Skeletal muscle satellite cell (primary cell): ENCODE data around the gene GPR183.

Experiments
- H3K27me3 ChIP-seq: 2 replicates; pipeline ENCODE4 v1.7.0; 2013; ENCODE audit warnings: low read length; ENCODE audit not compliant: control insufficient read depth, insufficient read depth
- H3K36me3 ChIP-seq: 2 replicates; pipeline ENCODE4 v1.7.0; 2013; ENCODE audit warnings: mild to moderate bottlenecking, control low read depth, low read length; ENCODE audit not compliant: insufficient read depth
- H3K4me1 ChIP-seq: 2 replicates; pipeline ENCODE4 v1.7.0; 2013; ENCODE audit warnings: low read length; ENCODE audit not compliant: control insufficient read depth, insufficient read depth
- H3K4me2 ChIP-seq: 2 replicates; pipeline ENCODE4 v1.7.0; 2013; ENCODE audit warnings: mild to moderate bottlenecking, low read length
- H3K4me3 ChIP-seq: 2 replicates; pipeline ENCODE4 v1.7.0; 2013; ENCODE audit warnings: low read length
- H3K9ac ChIP-seq: 2 replicates; pipeline ENCODE4 v1.7.0; 2013; ENCODE audit warnings: mild to moderate bottlenecking, low read depth, low read length, moderate library complexity
- H3K9me3 ChIP-seq: replicated peaks from 2 replicates; pipeline ENCODE4 v1.7.0; 2013; ENCODE audit warnings: mild to moderate bottlenecking, control low read depth, low read length

The GPR183 gene

GRCh38 chr13:99347335-99347878, 40.2 kb upstream of the GPR183 start:
- Histone ChIP-seq H3K9ac (no peak overlapping the region), H3K9me3 (no peaks in the 10 kb centered on the region), H3K36me3 (peaks cover 12% of the 10 kb centered on the region), H3K4me3 (no peak overlapping the region), H3K4me1 (peaks cover 2% of the 10 kb centered on the region), H3K4me2 (no peak overlapping the region), H3K27me3 (no peaks in the 10 kb centered on the region)

DNA sequence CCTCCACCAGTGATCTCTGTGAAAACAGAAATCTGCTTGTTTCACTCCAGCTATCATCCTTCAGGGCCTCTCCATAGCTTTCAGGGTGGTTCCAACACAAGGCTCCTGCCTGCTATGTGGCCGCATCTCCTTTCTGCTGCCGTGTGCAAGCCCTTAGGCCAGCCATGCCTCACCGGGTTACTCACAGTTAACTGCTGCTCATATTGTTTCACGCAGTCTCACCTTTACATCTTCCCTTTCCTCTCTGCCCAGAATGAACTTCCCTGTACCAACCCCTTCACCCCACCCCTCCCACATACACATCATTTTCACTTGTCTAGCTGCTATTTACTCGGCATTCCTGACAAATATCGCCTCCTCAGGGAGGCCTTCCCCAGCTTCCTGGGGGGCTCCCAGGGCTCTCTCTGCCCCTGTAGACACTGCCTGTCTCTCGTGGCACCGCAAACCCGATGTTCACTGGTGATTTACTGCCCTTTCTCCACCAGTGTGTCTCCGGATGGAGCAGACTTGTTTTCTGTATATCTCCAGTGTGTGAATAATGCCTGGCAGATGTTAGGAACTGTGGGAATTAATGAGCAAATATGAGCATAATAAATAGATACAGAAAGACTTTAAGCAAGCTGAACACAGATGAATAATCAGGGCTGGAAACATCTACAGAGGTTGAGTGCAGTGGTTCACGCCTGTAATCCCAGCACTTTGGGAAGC, 39.3 kb upstream of the GPR183 start:
- Histone ChIP-seq H3K4me3 (no peak overlapping the region), H3K27me3 (no peaks in the 10 kb centered on the region), H3K36me3 (peaks cover 17% of the 10 kb centered on the region), H3K4me2 (no peak overlapping the region), H3K9ac (no peak overlapping the region), H3K9me3 (no peaks in the 10 kb centered on the region), H3K4me1 (peaks cover 2% of the 10 kb centered on the region)

DNA sequence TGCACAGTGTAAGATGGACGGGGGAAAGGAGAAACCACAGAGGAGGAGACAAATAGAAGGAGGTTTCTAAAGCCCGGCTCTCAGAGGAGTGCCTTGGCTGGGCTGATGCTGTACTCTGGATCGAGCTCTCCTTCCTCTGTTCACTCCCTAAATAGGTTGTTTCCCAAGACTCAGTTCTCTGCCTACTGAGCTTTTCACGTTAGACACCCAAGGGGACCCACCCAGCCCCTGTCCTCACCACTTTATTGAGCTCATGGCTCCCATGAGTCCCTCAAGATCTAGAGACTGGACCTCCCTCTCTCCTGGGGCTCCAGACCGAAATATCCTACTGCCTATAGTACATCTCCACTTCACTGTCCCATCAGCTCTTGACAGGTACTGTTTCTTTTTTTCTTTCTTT, 38.1 kb upstream of the GPR183 start:
- Histone ChIP-seq H3K4me2 (no peak overlapping the region), H3K4me3 (no peak overlapping the region), H3K27me3 (no peaks in the 10 kb centered on the region), H3K9me3 (no peaks in the 10 kb centered on the region), H3K36me3 (peaks cover 28% of the 10 kb centered on the region), H3K9ac (no peak overlapping the region), H3K4me1 (peaks cover 4% of the 10 kb centered on the region)

DNA sequence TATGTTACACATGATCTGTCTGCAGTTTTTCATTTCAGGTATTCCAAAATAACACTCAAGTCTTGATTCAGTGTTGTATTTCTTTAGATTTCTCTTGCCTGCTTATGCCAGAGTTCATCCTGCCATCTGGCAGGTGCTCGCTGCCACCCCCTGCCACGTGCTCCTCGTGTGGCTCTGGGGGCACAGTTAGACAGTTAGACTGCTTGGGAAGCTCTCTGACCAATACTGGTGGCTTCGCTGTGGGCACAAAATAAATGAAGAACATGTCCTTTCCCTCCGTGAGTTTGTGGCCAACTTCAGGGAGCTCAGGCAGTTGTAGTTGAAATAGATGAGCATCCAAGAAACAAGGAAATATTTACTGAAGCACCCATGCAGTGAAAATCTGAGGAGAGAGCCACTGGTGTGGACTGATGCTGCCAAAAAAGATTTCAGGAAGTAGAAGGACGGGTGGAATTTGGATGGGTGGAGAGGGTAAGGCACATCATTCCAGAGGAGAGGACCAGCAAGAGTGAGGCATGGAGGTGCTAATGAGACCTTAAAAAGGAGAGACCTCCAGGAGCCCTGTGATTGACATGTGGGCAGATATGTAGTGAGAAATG, 37.5 kb upstream of the GPR183 start:
- Histone ChIP-seq H3K4me2 (no peak overlapping the region), H3K9me3 (no peaks in the 10 kb centered on the region), H3K9ac (no peak overlapping the region), H3K4me3 (no peak overlapping the region), H3K4me1 (peaks cover 9% of the 10 kb centered on the region), H3K36me3 (peaks cover 30% of the 10 kb centered on the region), H3K27me3 (no peaks in the 10 kb centered on the region)

DNA sequence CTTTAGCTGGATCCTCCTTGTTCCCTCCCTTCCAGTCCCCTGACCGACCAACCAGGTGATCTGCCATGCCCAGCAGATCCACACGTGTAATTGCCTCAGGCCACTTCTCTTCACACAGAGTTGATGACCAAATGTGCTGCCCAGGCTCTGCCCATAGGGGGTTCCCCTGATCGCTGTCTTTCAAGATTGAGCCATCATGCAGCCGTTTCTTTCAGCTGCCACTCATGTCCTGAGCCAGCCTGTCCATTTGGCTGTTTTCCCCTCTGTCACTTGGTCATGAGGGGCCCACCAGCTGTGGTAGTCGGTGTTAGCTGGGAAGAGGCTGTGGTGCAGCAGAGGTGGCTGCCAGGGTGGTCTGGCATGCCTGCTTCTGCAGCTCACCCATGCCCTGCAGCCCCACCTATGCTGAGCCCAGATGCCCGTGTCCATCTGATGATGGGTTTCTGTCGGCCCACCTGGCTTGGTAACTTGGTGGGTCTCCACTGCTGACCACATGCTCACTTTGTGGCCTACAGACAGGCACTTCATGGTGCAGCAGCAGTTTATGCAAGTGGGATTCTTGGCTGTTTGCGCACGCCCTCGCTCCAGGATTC, 35.6 kb upstream of the GPR183 start:
- Histone ChIP-seq H3K36me3 (peaks cover 30% of the 10 kb centered on the region), H3K4me2 (no peak overlapping the region), H3K27me3 (no peaks in the 10 kb centered on the region), H3K4me1 (peaks cover 10% of the 10 kb centered on the region), H3K9ac (no peak overlapping the region), H3K4me3 (no peak overlapping the region), H3K9me3 (no peaks in the 10 kb centered on the region)

DNA sequence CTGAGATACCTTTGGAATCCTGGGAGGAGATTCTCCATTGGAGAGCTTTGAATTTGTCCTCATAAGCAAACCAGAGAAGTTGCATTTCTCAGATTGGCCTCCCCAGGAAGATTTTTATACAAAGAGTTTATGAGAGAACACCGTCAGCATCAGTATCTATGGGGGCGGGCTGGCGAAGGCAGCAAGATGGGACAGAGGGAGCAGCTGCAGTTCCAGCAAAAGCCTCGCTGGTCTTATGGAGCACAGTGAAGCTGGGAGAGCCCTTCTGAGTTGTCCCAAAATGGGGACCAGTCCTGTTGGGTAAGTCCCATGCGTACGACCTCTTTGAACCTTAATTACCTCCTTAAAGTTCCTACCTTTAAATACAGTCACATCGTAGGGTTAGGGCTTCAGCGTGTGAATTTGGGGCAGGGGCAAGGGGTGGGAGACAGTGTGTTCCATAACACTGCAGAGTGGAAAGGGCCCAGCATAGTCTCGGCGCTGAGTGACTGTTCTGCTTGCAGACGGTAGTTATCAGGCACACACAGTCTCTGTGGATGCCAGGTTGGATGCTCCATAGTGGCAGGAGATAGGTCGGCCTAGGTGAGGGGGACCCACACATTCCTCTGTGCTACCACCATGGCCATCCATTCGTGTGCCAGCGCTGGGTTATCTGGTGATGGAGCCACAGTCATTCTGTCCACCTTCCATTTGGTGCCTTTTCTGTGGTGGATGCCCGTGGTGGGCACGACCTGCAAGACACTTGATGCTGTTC, 34.9 kb upstream of the GPR183 start:
- no peaks in the 10 kb centered on the region for H3K9me3 ChIP-seq
- no peaks in the 10 kb centered on the region for H3K27me3 ChIP-seq
- H3K4me1 ChIP-seq: peaks cover 8% of the 10 kb centered on the region
- no peak overlapping the region for H3K9ac ChIP-seq
- no peak overlapping the region for H3K4me2 ChIP-seq
- no peak overlapping the region for H3K4me3 ChIP-seq
- peaks cover 30% of the 10 kb centered on the region for H3K36me3 ChIP-seq

- Histone ChIP-seq H3K27me3 (no peaks in the 10 kb centered on the region), H3K9me3 (no peaks in the 10 kb centered on the region), H3K4me3 (no peak overlapping the region), H3K36me3 (peaks cover 30% of the 10 kb centered on the region), H3K4me2 (no peak overlapping the region), H3K9ac (no peak overlapping the region), H3K4me1 (peaks cover 8% of the 10 kb centered on the region)
Observed at GRCh38 chr13:99340638-99341037, 33.4 kb upstream of the GPR183 start.

DNA sequence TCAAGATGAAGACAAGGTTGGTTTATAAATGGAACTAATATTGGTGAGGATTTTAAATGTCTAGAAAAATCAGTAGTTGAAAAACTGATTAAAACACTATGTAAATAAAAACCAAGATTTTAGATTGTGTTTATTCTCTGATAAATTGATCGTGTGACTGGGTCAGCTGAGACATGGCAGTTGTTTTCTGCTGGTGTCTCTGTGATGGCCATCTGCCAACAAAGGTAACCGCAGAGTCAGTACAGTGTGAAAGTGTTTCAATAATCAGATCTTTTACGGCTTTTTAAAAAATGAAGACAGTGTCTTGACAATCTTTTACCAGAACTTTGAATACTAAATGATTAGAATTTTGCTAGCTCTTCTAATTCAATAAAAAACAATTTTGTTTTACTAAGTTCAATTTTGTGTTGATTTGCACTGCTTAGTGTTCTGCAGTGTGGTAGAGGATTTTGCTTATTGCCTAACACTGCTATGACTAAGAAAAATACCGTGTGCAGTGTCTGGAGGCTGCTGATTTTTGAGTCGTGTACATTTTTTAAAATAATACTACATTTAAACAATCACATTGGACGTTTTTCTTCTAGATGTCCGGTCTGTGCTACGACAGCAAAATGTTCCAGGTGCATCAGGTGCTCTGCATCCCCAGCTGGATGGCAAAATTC, 32.7 kb upstream of the GPR183 start:
- Histone ChIP-seq H3K9me3 (no peaks in the 10 kb centered on the region), H3K4me2 (no peak overlapping the region), H3K4me3 (no peak overlapping the region), H3K36me3 (peaks cover 29% of the 10 kb centered on the region), H3K9ac (no peak overlapping the region), H3K4me1 (peaks cover 8% of the 10 kb centered on the region), H3K27me3 (no peaks in the 10 kb centered on the region)

- Histone ChIP-seq H3K4me2 (no peak overlapping the region), H3K27me3 (no peaks in the 10 kb centered on the region), H3K9me3 (no peaks in the 10 kb centered on the region), H3K4me3 (no peak overlapping the region), H3K4me1 (peaks cover 8% of the 10 kb centered on the region), H3K9ac (no peak overlapping the region), H3K36me3 (peaks cover 27% of the 10 kb centered on the region)
Observed at GRCh38 chr13:99339230-99339721, 32.1 kb upstream of the GPR183 start.

- H3K4me1 ChIP-seq: peaks cover 24% of the 10 kb centered on the region
- no peak overlapping the region for H3K4me3 ChIP-seq
- H3K4me2 ChIP-seq: no peak overlapping the region
- no peaks in the 10 kb centered on the region for H3K9me3 ChIP-seq
- H3K9ac ChIP-seq: no peak overlapping the region
- H3K27me3 ChIP-seq: no peaks in the 10 kb centered on the region
- peaks cover 7% of the 10 kb centered on the region for H3K36me3 ChIP-seq
Observed at GRCh38 chr13:99335603-99336002, 28.4 kb upstream of the GPR183 start.

GRCh38 chr13:99335087-99335486, 27.9 kb upstream of the GPR183 start:
- H3K4me3 ChIP-seq: no peak overlapping the region
- peaks cover 3% of the 10 kb centered on the region for H3K36me3 ChIP-seq
- H3K4me1 ChIP-seq: peaks cover 20% of the 10 kb centered on the region
- H3K4me2 ChIP-seq: no peak overlapping the region
- no peaks in the 10 kb centered on the region for H3K27me3 ChIP-seq
- no peaks in the 10 kb centered on the region for H3K9me3 ChIP-seq
- no peak overlapping the region for H3K9ac ChIP-seq
